Esophagus squamous epithelium (tissue), 5 donors: ENCODE measurements around the gene RAB30. TPM values are rescaled to one million over a fixed set of nuclear protein-coding genes. Genes with fewer than 3 reads are reported as not detected.

Experiments
- DNase-seq: peaks from one replicate; lab custom pipeline; 2025; lab: John Stamatoyannopoulos, UW
- H3K27ac ChIP-seq, 4 donors: fragments of 200-600 bp; sonication (generic); one replicate each; pipeline ENCODE4 v1.5.1; 2016 to 2019; ENCODE audit warnings: mild to moderate bottlenecking in 1 of 4
- H3K27me3 ChIP-seq, 4 donors: fragments of 200-600 bp; sonication (generic); 1 replicate in 3 of 4; 2 replicates in 1 of 4; pipeline versions ENCODE4 v1.5.1 to v1.6.0; 2017 to 2021; ENCODE audit warnings: antibody characterized with exemption in 1 of 4
- H3K36me3 ChIP-seq, 3 donors: fragments of 200-600 bp; sonication (generic); one replicate each; pipeline ENCODE4 v1.5.1; 2016 to 2019
- H3K4me1 ChIP-seq, 3 donors: fragments of 200-600 bp; sonication (generic); one replicate each; pipeline ENCODE4 v1.5.1; 2017 to 2019
- H3K4me3 ChIP-seq, 4 donors: fragments of 200-600 bp; sonication (generic); 1 replicate in 3 of 4; 2 replicates in 1 of 4; pipeline ENCODE4 v1.5.1; 2016 to 2019; ENCODE audit warnings: mild to moderate bottlenecking in 2 of 4, moderate library complexity in 1 of 4
- H3K9me3 ChIP-seq, 3 donors: fragments of 200-600 bp; sonication (generic); one replicate each; pipeline ENCODE4 v1.5.1; 2016 to 2019
- POLR2A ChIP-seq, 4 donors: fragments of 450-650 bp; IDR thresholded peaks; one replicate each; pipeline ENCODE4 v1.6.1; 2017; ENCODE audit warnings: antibody characterized with exemption in 4 of 4, mild to moderate bottlenecking in 4 of 4, moderate library complexity in 3 of 4
- WGBS, 2 donors: methylation state at CpG; one replicate each; pipeline ENCODE4 v1.1.5; 2018; 5-methylcytosine and 5-hydroxymethylcytosine counted together
- intact Hi-C: fragments of 100-400 bp; cut with DNase I; formaldehyde crosslinking; loops from one replicate; pipeline ENCODE4 v1.15.0; 2022
- total RNA-seq, 4 donors: library from RNA; depleted of rRNA; stranded (reverse); fragments of >200 nt; gene quantifications; one replicate each; pipeline ENCODE4 v1.1.0, GENCODE V29; 2016
- TF ChIP-seq, protein P1 (sequence below), 6 experiments: fragments of 450-650 bp in 4 of 6; fragments of 200-600 bp in 2 of 6; sonication (generic) in 2 of 6; IDR thresholded peaks; one replicate each; pipeline ENCODE4 v1.5.1; 2016 to 2019; ENCODE audit warnings: antibody characterized with exemption in 6 of 6, mild to moderate bottlenecking in 4 of 6, moderate library complexity in 4 of 6
- donor health status: DM: yes; HTN: yes; CAD: no.

Gene RAB30
- total RNA-seq, 4 donors from 2014 or later: 2.2 to 8.7 (median 6.0) TPM

- Histone ChIP-seq H3K4me1 (peaks cover 0 to 24% (median 4%) of the 10 kb centered on the region in 3 donors), H3K36me3 (peaks cover 0 to 17% (median 4%) of the 10 kb centered on the region in 3 donors), H3K4me3 (no peak overlapping the region), H3K27me3 (no peaks in the 10 kb centered on the region), H3K27ac (no peak overlapping the region), H3K9me3 (no peaks in the 10 kb centered on the region)
- intact Hi-C loops: no loop called here
- no peak for DNase-seq
- WGBS, 2 donors: 87 to 89% methylated on average over 9 of the region's 9 CpGs
- TF ChIP-seq, protein P1, sequence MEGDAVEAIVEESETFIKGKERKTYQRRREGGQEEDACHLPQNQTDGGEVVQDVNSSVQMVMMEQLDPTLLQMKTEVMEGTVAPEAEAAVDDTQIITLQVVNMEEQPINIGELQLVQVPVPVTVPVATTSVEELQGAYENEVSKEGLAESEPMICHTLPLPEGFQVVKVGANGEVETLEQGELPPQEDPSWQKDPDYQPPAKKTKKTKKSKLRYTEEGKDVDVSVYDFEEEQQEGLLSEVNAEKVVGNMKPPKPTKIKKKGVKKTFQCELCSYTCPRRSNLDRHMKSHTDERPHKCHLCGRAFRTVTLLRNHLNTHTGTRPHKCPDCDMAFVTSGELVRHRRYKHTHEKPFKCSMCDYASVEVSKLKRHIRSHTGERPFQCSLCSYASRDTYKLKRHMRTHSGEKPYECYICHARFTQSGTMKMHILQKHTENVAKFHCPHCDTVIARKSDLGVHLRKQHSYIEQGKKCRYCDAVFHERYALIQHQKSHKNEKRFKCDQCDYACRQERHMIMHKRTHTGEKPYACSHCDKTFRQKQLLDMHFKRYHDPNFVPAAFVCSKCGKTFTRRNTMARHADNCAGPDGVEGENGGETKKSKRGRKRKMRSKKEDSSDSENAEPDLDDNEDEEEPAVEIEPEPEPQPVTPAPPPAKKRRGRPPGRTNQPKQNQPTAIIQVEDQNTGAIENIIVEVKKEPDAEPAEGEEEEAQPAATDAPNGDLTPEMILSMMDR (IDR thresholded peaks at IDR 0.05): no peak
- TF ChIP-seq POLR2A (IDR thresholded peaks at IDR 0.05): no peak
Measured at GRCh38 chr11:82989628-82990404, 81.9 kb downstream of the RAB30 start.

DNA sequence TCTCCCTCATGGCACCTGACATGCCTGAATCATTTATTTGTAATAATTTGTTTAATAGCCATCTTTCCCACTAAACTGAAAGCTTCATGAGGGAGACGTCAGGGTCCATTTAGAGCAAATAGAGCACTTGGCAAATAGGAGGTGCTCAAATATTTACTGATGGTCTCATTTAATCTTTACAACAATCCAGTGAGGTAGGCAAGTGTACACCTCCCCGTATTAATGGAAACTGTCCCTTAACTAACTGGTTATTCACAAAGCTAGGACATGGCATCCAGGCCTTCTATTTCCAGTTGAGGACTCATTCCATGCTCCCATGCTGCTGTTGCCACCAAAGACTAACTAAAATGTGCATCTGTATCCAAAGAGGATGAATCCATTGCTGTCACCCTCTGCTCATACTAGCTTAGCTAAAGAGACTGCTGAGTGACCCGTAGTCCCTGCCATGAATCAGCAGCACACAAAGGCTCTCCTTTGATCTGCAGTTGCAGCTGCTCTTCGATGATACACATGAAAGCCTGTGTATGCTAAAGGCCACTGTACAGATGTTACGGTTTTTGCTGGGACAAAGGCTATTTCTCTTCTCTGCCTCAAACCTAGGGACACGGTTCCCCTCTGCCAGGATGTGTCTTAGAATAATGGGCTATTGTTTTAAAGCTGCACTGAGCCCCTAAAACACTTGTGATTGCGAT, 82.6 kb downstream of the RAB30 start:
- Histone ChIP-seq H3K27ac (no peak overlapping the region), H3K9me3 (no peaks in the 10 kb centered on the region), H3K36me3 (peaks cover 0 to 24% (median 4%) of the 10 kb centered on the region in 3 donors), H3K4me3 (no peak overlapping the region), H3K27me3 (no peaks in the 10 kb centered on the region), H3K4me1 (peaks cover 0 to 17% (median 0%) of the 10 kb centered on the region in 3 donors)
- TF ChIP-seq, protein P1 (IDR thresholded peaks at IDR 0.05): no peak
- no peak for DNase-seq
- intact Hi-C loops: no loop called here
- WGBS, 2 donors: 79 to 82% methylated on average over 7 of the region's 7 CpGs

- H3K36me3 ChIP-seq: peaks cover 0 to 18% (median 4%) of the 10 kb centered on the region in 3 donors
- intact Hi-C loops: no loop called here
Measured at GRCh38 chr11:82987997-82988396, 83.7 kb downstream of the RAB30 start.

DNA sequence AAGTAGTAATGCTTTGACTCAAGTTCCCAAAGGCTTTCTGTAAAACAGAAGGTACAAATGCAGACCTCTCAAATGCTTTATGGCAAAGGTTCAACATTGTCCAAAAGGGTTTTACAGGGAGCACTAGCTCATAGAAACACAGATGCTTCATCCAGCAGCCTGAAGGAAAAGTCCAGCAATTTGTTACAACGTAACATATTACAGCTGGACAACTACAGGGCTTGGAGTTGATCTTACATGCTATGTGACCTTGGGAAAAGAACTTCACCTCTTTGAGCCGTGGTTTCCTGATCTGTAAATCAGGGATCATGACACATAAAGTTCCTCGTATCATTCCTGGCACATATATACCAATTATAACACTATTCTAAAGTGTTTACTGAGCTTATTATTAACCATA, 85.3 kb downstream of the RAB30 start:
- 60 to 78% methylated on average over 3 of the region's 3 CpGs for WGBS, 2 donors
- Histone ChIP-seq H3K27ac (no peak overlapping the region), H3K4me3 (no peak overlapping the region), H3K36me3 (peaks cover 0 to 26% (median 4%) of the 10 kb centered on the region in 3 donors), H3K27me3 (no peaks in the 10 kb centered on the region), H3K9me3 (no peaks in the 10 kb centered on the region), H3K4me1 (no peaks in the 10 kb centered on the region)
- no peak for DNase-seq
- intact Hi-C loops: no loop called here
- TF ChIP-seq, protein P1 (IDR thresholded peaks at IDR 0.05): no peak
- TF ChIP-seq POLR2A (IDR thresholded peaks at IDR 0.05): no peak

More at GRCh38 chr11:82987997-82988396, 83.7 kb downstream of the RAB30 start:
- DNase-seq: no peak
- peaks cover 0 to 8% (median 0%) of the 10 kb centered on the region in 3 donors for H3K4me1 ChIP-seq
- TF ChIP-seq, protein P1 (IDR thresholded peaks at IDR 0.05): no peak
- no peak for TF ChIP-seq POLR2A (IDR thresholded peaks at IDR 0.05)
- H3K4me3 ChIP-seq: no peak overlapping the region
- H3K9me3 ChIP-seq: no peaks in the 10 kb centered on the region
- no peaks in the 10 kb centered on the region for H3K27me3 ChIP-seq
- WGBS, 2 donors: 54 to 58% methylated on average over 2 of the region's 2 CpGs
- no peak overlapping the region for H3K27ac ChIP-seq

- no peak overlapping the region for H3K4me3 ChIP-seq
- TF ChIP-seq, protein P1 (IDR thresholded peaks at IDR 0.05): no peak
- no peak for TF ChIP-seq POLR2A (IDR thresholded peaks at IDR 0.05)
- DNase-seq: no peak
Measured at GRCh38 chr11:82981852-82982251, 89.8 kb downstream of the RAB30 start.

More at GRCh38 chr11:82981852-82982251, 89.8 kb downstream of the RAB30 start:
- intact Hi-C loops: no loop called here
- peaks cover 0 to 32% (median 4%) of the 10 kb centered on the region in 3 donors for H3K36me3 ChIP-seq
- no peak overlapping the region for H3K27ac ChIP-seq
- H3K27me3 ChIP-seq: no peaks in the 10 kb centered on the region
- no peaks in the 10 kb centered on the region for H3K9me3 ChIP-seq
- 96 to 97% methylated on average over 6 of the region's 6 CpGs for WGBS, 2 donors
- H3K4me1 ChIP-seq: peaks cover 2 to 22% (median 6%) of the 10 kb centered on the region in 3 donors
